SK-N-MC (cell line): ENCODE results near the gene ZKSCAN4.

Experiments used
- EZH2 ChIP-seq: fragments of 200-600 bp; sonication (generic); IDR thresholded peaks from one replicate; pipeline ENCODE4 v1.6.1; 2017; ENCODE audit warnings: antibody characterized with exemption
- FOXP2 ChIP-seq: optimal IDR thresholded peaks from 2 replicates; pipeline ENCODE3; 2011; ENCODE audit warnings: mild to moderate bottlenecking, moderate library complexity; ENCODE audit not compliant: insufficient read depth; ENCODE audit errors: extremely low read length, control extremely low read depth
- POLR2AphosphoS5 ChIP-seq: IDR thresholded peaks from 2 replicates; pipeline ENCODE4 v1.6.1; 2012; ENCODE audit warnings: mild to moderate bottlenecking, low read depth, low read length, borderline replicate concordance

GRCh38 chr6:28258877-28259777 lies 7.1 kb upstream of the ZKSCAN4 start, which contains the start of gene NKAPL:
- TF ChIP-seq EZH2, result no peak
- no peak for TF ChIP-seq POLR2AphosphoS5
- no peak for TF ChIP-seq FOXP2
